Thyroid gland (tissue), 4 donors: ENCODE measurements around the gene ZNF493.

Experiments
- POLR2A ChIP-seq, 2 donors: fragments of 450-650 bp; IDR thresholded peaks; one replicate each; pipeline ENCODE4 v1.6.1; 2017; ENCODE audit warnings: antibody characterized with exemption in 2 of 2, mild to moderate bottlenecking in 2 of 2, moderate library complexity in 1 of 2
- TF ChIP-seq, protein P1 (sequence below), 6 experiments: fragments of 200-600 bp in 3 of 6; fragments of 450-650 bp in 3 of 6; sonication (generic) in 3 of 6; IDR thresholded peaks; one replicate each; pipeline ENCODE4 v1.5.1; 2016 to 2019; ENCODE audit warnings: antibody characterized with exemption in 6 of 6, mild to moderate bottlenecking in 2 of 6, inconsistent platforms in 1 of 6, moderate library complexity in 1 of 6

DNA sequence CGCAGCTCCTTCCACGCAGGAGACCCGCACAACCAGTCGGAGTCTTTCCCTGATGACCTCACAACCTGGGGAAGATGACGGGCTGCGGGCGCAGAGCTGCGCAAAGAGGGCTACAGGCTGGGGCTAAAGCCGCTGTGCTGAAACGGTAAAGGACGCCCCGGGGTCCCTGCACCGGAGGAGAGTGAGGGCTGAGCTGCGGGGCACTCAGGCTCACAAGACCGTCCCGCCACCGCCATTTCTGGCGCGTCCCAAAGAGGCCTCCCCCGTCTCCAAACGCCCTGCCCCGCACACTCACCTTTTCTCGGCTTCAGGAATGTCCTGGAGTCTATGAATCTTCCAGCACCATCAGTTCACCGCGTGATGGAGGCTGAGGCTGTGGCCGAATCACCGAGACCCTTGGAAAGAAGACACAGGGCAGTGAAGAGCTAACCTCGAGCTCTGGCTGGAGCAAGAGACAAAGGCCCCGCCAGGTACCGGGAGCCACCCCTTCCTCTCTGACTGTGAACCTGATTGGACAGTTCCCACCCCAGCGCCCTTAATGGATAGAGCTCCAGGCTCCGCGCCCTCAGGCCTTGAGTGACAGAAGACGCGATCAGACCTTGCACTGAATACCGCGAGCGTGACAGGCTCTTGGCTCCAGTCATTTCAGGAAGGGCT lies 66.6 kb downstream of the ZNF493 start:
- TF ChIP-seq, protein P1, sequence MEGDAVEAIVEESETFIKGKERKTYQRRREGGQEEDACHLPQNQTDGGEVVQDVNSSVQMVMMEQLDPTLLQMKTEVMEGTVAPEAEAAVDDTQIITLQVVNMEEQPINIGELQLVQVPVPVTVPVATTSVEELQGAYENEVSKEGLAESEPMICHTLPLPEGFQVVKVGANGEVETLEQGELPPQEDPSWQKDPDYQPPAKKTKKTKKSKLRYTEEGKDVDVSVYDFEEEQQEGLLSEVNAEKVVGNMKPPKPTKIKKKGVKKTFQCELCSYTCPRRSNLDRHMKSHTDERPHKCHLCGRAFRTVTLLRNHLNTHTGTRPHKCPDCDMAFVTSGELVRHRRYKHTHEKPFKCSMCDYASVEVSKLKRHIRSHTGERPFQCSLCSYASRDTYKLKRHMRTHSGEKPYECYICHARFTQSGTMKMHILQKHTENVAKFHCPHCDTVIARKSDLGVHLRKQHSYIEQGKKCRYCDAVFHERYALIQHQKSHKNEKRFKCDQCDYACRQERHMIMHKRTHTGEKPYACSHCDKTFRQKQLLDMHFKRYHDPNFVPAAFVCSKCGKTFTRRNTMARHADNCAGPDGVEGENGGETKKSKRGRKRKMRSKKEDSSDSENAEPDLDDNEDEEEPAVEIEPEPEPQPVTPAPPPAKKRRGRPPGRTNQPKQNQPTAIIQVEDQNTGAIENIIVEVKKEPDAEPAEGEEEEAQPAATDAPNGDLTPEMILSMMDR (IDR thresholded peaks at IDR 0.05) = no peak
- TF ChIP-seq POLR2A (IDR thresholded peaks at IDR 0.05) = no peak
